HG02623 (cell line): ENCODE results near the gene RGS9BP.
"Not testable (repeated sequence)": the region's sequence is repeated elsewhere in the genome, so short reads cannot be mapped to it uniquely, and the experiment has no call there.

Experiments
- ATAC-seq: cut with Tn5 transposase; IDR thresholded peaks from one replicate; pipeline ENCODE4 v1.9.1; 2021; ENCODE audit warnings: moderate library complexity; ENCODE audit not compliant: unreplicated experiment

RGS9BP gene

DNA sequence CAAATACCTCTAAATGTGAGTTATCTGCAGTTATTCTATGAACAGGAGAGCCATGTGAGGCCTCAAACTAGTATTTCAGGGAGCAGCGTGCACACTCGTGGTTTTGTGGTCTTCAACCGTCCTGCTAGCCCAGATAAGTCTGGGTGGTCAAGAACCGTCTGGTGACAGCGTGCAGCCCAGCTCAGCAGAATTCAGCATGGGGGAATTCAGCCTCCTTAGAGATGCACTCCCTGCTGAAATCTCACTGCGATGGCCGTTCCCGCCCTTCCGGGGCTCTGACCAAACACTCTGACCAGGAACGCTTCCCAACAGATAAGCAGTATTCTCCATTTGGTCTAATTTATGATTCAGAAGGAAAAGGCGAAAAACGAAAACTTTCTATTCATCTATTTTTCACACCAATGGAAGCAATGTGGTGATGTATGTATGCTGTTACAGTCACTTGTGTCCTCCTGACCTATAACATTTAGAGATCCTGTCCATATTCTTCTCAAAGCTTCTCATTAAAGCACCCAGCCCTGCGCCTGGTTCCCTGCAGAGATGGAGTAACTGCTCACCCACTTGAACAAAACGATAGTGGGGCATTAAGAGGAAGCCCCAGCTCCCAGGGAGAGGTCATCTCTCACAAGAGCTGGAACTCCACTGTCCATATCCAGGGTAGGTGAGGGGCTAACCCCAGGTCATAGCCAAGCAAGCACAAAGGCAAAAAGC is 3.6 kb upstream of the RGS9BP start:
- ATAC-seq = no peak

DNA sequence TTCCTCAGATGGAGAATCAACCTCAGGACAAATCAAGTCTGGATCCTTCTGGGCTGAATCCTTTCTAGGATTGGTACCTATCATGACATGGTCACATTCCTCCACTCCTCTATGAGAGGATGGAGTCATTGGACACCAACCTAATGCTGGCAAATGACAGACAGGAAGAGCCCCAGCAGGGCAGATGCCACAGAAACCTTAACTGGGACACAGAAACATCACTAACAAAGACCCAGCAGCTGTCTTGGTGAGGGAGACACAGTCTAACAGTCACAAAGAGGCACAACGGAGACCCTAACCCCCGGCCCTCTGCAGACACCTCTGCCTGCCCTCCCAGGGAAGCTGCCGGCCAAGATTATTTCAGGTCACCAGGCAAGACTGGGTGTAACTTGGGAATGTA is 2.8 kb upstream of the RGS9BP start:
- no peak for ATAC-seq

DNA sequence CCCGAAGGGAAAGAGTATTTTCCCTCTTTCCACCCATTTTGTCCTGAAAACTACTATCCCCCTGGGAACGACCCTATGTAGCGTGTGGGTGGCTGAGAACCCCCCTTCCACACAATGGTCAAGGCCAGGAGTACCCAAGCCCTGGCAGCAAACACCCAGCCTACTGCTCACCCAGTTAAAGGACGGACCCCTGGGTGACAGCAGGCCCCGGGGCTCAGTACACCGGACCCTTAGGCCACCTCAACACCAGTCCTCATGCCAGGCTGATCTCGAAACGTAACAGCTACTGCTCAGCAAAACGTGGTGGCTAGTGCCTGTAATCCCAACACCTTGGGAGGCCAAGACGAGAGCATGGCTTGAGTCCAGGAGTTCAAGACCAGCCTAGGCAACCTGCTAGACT is 2.1 kb upstream of the RGS9BP start:
- ATAC-seq = no peak

DNA sequence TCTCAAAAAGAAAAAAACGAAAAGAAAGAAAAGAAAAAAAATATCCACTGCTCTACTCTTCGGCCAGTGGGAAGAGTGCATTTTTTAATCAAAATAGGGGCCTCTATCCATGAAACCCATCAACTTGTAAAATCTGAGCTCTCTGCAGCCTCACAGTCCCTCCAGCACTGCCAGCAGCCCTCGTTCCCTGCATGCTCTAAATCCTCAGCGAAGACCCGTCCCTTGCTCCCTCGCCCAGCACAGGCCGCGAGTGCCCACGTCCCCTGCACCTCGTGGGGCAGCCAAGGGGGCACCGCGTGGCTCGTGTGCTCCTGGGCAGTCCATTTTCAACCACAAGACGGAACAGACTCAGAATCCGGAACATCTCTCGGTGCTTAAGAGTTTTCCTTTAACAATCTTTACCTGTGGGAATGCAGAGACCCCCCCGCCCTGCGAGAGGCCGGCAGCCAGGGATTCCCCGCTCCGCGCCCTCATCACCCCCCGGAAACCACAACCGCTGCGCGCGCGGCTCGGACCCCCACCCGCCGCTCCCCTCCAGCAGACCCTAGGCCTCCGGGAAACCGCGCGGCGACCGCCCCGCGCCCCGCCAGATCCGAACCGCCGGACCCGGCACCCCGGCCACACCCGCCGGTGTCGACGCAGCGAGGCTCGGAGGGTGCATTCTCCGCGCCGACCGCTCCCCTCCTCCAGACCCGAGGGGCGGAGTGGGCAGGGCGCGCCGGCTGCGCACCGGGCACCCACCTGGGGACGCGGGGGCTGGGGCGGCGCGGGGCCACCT is 1.3 kb upstream of the RGS9BP start:
- no peak for ATAC-seq

DNA sequence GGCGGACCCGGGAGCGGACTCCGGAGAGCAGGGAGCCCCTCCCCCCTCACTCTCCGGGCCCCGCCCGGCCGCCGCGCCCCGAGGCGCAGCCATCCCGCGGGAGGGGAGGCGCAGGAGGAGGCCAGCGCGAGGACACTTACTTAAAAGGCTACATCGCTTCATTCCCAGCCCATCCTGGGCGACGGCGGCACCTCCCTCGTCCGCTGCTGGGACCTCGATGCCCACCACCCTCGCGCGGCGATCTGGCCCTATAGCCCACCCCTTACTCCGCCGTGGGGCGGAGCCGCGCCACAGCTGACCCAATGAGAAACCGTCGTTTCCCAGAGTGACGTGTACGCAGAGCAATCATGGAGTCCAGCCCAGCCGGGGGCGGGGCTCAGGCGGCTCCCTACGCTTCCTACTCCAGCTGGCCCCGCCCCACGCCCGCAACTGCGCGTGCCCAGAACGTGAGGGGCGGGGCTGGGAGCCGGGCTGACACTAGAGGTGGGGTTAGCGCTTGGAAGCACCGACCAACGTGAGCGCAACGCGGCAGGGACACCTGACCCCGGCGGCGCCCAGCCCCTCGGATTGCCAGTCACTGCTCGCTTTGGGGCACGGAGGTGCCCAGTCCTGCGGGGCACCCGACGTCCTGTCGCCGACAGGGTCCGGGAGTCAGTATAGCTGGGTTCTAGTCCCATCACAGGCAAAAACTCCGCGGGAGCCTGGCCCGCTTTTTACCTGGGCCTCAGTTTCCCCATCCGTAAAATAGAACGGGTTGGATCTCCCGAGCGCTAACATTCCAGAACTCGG is 523 bp upstream of the RGS9BP start, which contains the start of gene ANKRD27:
ANKRD27 (minus strand) TSS at position 250 of the 789 bp plus-strand sequence. CDS start 16,165 bp downstream, outside the sequence.
- ATAC-seq = peak; percentile 94

DNA sequence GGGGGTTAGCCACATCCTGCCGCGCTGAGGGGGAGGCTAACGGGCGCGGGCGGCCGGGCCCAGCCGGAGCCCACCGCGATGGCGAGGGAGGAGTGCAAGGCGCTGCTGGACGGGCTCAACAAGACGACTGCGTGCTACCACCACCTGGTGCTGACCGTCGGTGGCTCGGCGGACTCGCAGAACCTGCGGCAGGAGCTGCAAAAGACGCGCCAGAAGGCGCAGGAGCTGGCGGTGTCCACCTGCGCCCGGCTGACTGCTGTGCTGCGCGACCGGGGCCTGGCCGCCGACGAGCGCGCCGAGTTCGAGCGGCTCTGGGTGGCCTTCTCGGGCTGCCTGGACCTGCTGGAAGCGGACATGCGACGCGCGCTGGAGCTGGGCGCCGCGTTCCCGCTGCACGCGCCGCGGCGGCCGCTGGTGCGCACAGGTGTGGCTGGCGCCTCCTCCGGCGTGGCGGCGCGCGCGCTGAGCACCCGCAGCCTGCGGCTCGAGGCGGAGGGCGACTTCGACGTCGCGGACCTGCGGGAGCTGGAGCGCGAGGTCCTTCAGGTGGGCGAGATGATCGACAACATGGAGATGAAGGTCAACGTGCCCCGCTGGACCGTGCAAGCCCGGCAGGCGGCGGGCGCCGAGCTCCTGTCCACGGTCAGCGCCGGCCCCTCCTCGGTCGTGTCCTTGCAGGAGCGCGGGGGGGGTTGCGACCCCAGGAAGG is 692 bp downstream of the RGS9BP start:
- no peak for ATAC-seq

DNA sequence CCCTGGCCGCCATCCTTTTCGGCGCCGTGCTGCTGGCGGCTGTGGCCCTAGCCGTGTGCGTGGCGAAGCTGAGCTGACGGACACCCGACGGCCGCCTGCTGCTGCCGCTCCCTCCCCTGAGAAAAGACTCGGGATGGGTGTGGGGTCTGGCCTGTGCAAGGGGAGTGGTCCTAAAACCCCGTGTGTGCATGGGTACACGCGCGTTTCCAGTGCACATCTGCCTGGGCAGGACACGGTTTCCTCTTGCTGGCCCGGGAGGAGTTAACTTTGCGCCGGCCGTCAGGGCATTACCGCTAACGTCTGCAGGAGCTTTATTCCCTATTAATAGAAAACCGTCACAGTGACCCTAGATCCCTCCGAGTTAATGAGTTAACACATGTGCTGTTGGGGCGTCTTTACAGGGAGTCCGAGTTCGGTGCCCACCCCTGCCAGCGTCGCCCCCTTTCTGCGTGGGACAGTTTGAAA is 1.3 kb downstream of the RGS9BP start:
- ATAC-seq = no peak

DNA sequence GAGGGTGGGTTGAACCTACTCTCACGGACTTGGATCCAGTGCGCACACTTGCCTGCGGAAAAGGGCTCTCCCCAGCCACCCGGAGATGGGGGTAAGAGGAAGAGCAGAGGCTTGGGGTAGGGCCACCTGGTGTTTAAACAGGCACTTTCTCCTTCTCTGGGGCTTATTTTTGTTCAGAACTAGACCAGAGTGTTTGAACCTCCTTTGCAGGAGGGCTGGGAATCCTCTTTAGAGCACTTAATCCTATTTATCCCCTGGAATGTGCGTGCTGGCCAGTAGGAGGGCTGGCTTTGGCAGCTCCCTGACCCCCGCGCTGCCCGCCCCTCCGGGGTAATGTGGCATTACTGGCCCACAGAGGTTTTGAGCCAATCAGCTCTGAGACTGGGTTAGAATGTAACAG is 2.0 kb downstream of the RGS9BP start:
- no peak for ATAC-seq

DNA sequence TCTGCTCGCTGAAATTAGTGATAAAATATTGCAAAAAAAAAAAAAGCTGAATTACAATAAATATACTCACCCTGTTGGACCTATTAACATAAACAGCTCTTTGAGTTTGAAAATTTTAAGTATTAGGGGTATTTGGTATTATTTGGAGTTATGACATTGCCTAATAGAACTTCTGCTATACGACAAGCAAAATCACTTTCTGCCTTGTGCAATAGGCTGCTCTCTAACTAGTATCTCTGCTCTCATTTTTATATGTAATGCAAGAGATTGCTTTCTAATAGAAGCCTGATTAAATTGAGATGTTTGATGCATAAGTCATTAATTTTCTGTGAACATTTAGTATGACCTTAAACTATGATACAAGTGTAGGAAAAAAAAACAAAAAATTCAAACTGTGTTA is 5.3 kb downstream of the RGS9BP start:
- ATAC-seq = no peak

DNA sequence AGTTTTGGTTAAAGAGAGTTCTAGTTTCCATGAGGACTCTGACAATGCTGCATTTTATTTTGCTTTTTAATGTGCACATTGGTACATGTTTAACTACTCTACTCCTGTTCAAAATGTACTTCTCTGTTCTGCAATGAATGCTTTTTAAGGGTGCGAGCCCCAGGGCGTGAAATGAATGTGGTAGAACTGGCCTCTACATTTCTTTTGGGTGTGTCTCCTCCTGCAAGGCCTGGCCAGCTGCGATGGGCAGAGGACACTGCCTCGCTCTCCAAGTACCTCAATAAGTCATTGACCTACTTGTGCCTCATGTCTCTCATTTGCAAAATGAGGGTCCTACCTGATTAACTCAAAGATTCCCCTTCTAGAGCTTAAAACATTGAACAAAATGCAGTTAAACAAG is 6.7 kb downstream of the RGS9BP start:
- no peak for ATAC-seq

DNA sequence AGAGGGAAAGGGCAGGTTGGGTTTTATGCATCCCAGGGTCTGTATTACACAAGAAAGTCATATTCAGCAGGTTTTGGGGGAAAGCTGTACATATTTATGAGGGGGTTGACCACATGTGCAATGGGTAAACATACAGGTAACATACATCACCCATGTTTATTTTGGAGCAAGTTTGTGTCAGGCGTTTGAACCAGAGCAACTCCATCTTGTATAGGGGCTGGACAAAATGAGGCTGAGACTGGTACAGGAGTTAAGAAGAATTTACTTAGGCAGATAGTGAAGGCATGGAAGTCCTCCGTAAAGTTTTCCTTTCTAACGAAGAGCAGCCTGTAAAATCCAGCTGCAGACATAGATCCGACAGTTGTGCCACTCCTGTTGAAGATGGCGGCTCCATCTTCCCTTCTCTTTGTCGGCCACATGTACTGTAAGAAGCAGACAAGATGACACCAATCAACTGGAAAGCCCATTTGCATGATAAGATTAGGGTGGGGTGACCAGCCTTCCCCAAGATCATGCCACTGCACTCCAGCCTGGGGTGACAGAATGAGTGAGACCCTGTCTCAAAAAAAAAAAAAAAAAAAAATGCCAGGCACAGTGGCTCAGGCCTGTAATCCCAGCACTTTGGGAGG is 11.3 kb downstream of the RGS9BP start:
- ATAC-seq = no peak

DNA sequence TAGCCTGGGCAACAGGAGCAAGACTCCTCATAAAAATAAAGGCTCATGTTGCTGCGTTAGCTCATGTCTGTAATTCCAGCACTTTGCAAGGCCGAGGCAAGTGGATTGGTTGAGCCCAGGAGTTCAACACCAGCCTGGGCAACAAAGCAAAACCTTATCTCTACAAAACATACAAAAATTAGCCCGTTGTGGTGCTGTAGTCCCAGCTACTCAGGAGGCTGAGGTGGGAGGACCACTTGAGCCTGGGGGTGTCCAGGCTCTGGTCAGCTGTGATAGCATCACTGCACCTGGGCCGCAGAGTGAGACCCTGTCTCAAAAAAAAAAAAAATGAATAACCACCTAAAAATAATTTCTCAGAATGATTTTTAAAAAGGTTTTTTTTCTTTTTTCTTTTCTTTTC is 12.0 kb downstream of the RGS9BP start:
- no peak for ATAC-seq

DNA sequence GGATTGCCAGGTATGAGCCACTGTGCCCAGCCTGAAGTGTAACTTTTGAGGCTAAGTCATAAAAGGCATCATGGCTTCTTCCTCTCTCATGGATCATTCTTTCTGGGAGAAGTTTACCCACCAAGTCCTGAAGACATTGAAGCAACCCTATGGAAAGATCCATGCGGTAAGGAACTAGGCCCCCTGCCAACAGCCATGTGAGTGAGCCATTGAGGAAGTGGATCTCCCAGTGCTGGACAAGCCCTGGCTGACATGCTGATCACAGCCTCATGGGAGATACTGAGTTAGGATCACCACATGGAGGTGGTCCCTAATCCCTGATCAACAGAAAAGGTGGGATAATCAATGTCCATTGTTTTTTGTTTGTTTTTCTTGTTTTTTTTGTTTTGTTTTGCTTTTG is 12.7 kb downstream of the RGS9BP start:
- ATAC-seq = no peak

DNA sequence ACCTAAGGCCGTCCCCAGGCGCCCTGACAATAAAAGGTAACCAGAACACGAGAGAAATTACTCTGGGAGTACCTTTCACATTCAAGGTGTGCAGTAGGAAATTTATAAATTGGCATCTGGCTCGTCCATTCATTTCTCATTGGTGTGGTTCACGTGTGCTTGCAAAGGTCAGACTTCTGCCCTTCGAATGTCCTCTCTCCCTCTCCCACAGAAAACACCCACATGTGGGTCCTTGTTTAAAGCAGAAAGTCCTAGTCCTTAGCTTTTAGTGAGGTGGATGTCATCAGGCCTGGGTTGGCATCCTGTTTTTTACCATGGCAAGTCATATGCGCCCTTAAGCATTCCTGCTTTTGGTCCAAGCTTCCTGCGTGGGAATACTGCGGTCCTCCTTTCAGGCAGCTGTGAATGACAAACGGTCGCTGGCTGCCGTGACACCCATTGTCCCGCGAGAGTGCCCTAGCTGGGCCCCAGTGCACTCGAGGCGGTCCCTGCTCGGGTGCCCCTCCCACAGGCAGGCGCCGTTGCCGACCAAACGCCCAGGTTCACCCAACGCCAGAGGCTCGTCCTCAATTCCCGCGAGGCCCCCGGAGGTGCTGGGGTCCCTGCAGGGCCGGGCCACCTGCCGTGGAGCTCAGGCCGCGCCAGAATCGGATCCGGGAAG is 15.8 kb downstream of the RGS9BP start, which contains the start of gene NUDT19:
NUDT19 (plus strand) TSS at position 531 of the 661 bp plus-strand sequence. CDS start 140 bp downstream, outside the sequence.
- peak; percentile 86 for ATAC-seq

DNA sequence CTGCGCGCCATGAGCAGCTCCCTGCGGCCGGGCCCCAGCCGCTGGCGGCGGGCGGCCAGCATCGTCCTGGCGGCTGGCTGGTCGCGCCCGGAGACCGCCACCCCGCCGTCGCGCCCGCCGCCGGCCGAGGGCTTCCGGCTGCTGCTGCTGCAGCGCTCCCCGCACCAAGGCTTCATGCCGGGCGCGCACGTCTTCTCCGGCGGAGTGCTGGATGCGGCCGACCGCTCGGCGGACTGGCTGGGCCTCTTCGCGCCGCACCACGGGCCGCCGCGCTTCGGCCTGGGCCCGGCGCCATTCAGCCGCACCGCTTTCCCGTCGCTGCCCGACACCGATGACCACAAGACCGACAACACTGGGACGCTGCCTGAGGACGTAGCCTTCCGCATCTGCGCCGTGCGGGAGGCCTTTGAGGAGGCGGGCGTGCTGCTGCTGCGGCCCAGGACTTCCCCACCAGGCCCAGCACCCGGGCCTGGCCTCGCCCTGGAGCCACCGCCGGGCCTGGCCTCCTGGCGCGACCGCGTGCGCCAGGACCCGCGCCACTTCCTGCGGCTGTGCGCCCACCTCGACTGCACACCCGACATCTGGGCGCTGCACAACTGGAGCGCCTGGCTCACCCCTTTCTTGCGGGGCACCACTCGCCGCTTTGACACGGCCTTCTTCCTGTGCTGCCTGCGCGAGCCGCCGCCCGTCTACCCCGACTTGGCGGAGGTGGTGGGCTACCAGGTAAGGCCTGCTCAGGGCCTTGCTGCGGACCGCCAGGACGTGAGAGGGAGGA is 16.5 kb downstream of the RGS9BP start:
- ATAC-seq = peak; percentile 59

DNA sequence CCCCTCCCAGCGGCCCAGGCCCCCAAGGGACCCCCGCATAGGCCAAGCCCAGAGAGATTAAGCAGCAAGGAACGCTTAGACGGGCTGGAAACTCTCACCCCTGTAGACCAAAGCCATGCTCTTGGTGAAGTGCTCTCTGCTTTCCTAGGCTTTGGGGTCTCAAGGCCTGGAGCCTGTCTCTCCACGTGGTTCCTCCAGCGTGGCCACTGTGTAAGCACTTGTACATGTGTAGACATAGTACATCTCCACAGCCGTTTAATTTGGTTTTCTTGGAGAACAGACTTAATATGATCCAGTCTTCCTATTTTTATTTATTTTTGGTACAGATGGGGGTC is 17.0 kb downstream of the RGS9BP start:
- peak; percentile 1 for ATAC-seq

DNA sequence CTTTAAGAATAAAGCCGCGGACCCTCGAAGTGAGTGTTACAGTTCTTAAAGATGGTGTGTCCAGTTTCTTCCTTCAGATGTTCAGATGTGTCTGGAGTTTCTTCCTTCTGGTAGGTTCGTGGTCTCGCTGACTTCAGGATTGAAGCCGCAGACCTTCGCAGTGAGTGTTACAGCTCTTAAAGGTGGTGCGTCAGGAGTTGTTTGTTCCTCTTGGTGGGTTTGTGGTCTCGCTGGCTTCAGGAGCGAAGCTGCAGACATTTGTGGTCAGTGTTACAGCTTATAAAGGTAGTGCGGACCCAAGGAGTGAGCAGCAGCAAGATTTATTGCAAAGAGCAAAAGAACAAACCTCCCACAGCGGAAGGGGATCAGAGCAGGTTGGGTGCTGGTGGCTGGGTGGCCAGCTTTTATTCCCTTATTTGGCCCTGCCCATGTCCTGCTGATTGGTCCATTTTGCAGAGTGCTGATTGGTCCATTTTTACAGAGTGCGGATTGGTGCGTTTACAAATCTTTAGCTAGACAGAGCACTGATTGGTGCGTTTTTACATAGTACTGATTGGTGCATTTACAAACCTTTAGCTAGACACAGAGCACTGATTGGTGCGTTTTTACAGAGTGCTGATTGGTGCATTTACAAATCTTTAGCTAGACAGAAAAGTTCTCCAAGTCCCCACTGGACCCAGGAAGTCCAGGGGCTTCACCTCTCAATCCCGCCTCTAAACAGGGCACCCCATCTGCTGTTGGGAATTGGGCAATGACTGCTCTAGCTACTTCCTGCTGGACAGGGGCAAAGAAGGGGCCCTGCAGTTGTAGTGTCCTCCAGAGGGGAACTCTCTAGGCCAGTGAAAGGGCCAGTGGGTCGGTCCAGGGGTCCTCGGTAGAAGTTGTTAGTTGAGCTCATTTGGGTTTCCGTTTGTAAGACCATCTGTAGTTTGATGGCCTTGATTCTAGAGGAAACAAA is 17.8 kb downstream of the RGS9BP start:
- not testable (repeated sequence) for ATAC-seq

DNA sequence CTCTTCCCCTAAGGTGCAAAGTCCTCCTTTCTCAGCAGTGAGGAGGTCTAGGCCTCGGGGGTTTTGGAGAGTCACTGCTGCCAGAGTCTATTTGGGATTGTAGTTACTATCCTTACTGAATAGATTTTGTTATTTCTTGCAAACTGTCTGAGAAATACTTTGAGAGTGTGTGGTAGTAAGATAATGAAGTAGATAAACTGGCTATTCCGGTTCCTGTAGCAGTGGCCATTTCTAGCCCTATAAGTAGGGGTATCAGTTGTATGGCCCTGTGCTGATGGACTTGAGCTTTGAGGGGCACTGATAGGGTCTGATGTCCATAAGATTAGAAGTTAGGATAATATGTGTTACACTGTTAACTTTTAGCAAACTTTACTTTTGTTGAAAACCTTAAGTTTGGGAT is 18.7 kb downstream of the RGS9BP start:
- not testable (repeated sequence) for ATAC-seq
